NCI-H2196 treated with DMSO at 0.1 percent for 48 hours (cell line): Measurements from ENCODE around the gene ZNF318.
"Not testable (repeated sequence)": the region's sequence is repeated elsewhere in the genome, so short reads cannot be mapped to it uniquely, and the experiment has no call there.

Experiments used
- DNase-seq: peaks from one replicate; lab custom pipeline; 2025; ENCODE audit not compliant: unreplicated experiment; lab: John Stamatoyannopoulos, UW

Gene ZNF318

GRCh38 chr6:43336382-43336781, 33.1 kb downstream of the ZNF318 start:
- no peak for DNase-seq

GRCh38 chr6:43335469-43335868, 34.0 kb downstream of the ZNF318 start:
- DNase-seq = no peak

- DNase-seq = peak; percentile 69
Observed at GRCh38 chr6:43334466-43335095, 34.9 kb downstream of the ZNF318 start.

- DNase-seq = no peak
Observed at GRCh38 chr6:43331891-43332290, 37.6 kb downstream of the ZNF318 start.

- no peak for DNase-seq
Observed at GRCh38 chr6:43331470-43331869, 38.0 kb downstream of the ZNF318 start.

GRCh38 chr6:43328528-43328927, 40.9 kb downstream of the ZNF318 start:
- no peak for DNase-seq

GRCh38 chr6:43325876-43326275, 43.6 kb downstream of the ZNF318 start:
- no peak for DNase-seq

GRCh38 chr6:43318011-43318410, 51.4 kb downstream of the ZNF318 start:
- no peak for DNase-seq

GRCh38 chr6:43313813-43314212, 55.6 kb downstream of the ZNF318 start:
- no peak for DNase-seq

GRCh38 chr6:43311666-43312065, 57.8 kb downstream of the ZNF318 start:
- DNase-seq = no peak

GRCh38 chr6:43310624-43311023, 58.8 kb downstream of the ZNF318 start:
- no peak for DNase-seq

GRCh38 chr6:43310134-43310533, 59.3 kb downstream of the ZNF318 start:
- no peak for DNase-seq

- no peak for DNase-seq
Observed at GRCh38 chr6:43308990-43309477, 60.4 kb downstream of the ZNF318 start.

- DNase-seq = no peak
Observed at GRCh38 chr6:43308101-43308989, 61.1 kb downstream of the ZNF318 start, which contains the start of gene CRIP3. Gene CRIP3 (minus strand): TSS chr6:43308826. CDS start chr6:43308792, 34 bp downstream.

GRCh38 chr6:43307451-43308100, 61.9 kb downstream of the ZNF318 start:
- no peak for DNase-seq

GRCh38 chr6:43306086-43306485, 63.4 kb downstream of the ZNF318 start:
- no peak for DNase-seq

GRCh38 chr6:43304882-43305281, 64.6 kb downstream of the ZNF318 start:
- no peak for DNase-seq

GRCh38 chr6:43304361-43304760, 65.1 kb downstream of the ZNF318 start:
- DNase-seq = no peak

GRCh38 chr6:43303751-43304331, 65.6 kb downstream of the ZNF318 start:
- DNase-seq = no peak

GRCh38 chr6:43303006-43303405, 66.4 kb downstream of the ZNF318 start:
- not testable (repeated sequence) for DNase-seq

- no peak for DNase-seq
Observed at GRCh38 chr6:43302126-43302525, 67.3 kb downstream of the ZNF318 start.
